Body of pancreas (tissue), 4 donors: ENCODE results near the gene PREX1.

ENCODE experiments used
- POLR2A ChIP-seq, 3 donors: fragments of 450-650 bp; IDR thresholded peaks; one replicate each; pipeline ENCODE4 v1.6.1; 2016; ENCODE audit warnings: antibody characterized with exemption in 3 of 3, mild to moderate bottlenecking in 2 of 3
- TF ChIP-seq, protein P1 (sequence below), 7 experiments: fragments of 450-650 bp in 4 of 7; fragments of 200-600 bp in 3 of 7; sonication (generic) in 3 of 7; IDR thresholded peaks; one replicate each; pipeline ENCODE4 v1.5.1; 2016 to 2019; ENCODE audit warnings: antibody characterized with exemption in 7 of 7

DNA sequence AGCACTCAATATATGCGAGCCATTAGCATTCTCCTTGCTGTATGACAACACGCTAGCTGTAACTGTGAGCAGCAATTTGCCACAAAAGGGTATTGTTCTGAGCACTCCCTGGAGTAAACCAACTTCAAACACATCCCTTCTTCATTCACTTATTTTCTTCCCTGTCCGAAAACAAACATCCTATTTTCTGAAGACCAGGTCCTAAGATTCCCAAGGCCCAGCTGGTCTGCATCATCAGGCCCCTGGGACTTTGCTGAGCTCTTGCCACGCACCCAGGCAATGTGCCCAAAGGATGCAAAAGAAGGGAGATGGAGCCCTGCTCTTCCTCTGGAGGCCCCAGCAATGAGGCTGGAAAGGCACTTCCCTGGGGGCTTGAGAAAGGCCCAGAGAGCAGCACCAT is 118.1 kb downstream of the PREX1 start:
- no peak for TF ChIP-seq POLR2A (IDR thresholded peaks at IDR 0.05)
- TF ChIP-seq, protein P1, sequence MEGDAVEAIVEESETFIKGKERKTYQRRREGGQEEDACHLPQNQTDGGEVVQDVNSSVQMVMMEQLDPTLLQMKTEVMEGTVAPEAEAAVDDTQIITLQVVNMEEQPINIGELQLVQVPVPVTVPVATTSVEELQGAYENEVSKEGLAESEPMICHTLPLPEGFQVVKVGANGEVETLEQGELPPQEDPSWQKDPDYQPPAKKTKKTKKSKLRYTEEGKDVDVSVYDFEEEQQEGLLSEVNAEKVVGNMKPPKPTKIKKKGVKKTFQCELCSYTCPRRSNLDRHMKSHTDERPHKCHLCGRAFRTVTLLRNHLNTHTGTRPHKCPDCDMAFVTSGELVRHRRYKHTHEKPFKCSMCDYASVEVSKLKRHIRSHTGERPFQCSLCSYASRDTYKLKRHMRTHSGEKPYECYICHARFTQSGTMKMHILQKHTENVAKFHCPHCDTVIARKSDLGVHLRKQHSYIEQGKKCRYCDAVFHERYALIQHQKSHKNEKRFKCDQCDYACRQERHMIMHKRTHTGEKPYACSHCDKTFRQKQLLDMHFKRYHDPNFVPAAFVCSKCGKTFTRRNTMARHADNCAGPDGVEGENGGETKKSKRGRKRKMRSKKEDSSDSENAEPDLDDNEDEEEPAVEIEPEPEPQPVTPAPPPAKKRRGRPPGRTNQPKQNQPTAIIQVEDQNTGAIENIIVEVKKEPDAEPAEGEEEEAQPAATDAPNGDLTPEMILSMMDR (IDR thresholded peaks at IDR 0.05), result no peak
